Thyroid gland (tissue), 4 donors: ENCODE measurements around the gene TFAP2C.

Experiments used
- POLR2A ChIP-seq, 2 donors: fragments of 450-650 bp; IDR thresholded peaks; one replicate each; pipeline ENCODE4 v1.6.1; 2017; ENCODE audit warnings: antibody characterized with exemption in 2 of 2, mild to moderate bottlenecking in 2 of 2, moderate library complexity in 1 of 2
- TF ChIP-seq, protein P1 (sequence below), 6 experiments: fragments of 200-600 bp in 3 of 6; fragments of 450-650 bp in 3 of 6; sonication (generic) in 3 of 6; IDR thresholded peaks; one replicate each; pipeline ENCODE4 v1.5.1; 2016 to 2019; ENCODE audit warnings: antibody characterized with exemption in 6 of 6, mild to moderate bottlenecking in 2 of 6, inconsistent platforms in 1 of 6, moderate library complexity in 1 of 6

DNA sequence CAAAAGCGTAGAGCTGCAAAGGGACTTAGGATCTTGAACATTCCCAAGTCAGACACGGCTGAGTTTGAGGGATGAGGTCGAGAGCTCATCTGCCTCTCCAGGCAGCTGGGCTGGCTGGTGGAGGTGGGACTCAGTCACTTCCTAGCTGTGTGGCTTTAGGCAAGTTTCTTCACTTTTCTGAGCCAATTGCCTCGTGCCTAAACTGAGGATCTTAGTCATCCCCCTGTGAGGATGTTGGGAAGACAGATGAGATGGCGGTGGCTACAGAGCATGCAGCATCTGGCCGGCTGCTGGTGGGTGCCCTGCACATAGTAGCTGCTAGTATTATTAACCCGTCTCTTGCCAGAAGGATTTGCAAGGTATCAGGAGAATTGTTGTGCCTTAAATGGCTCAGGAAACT lies 27.5 kb downstream of the TFAP2C start:
- TF ChIP-seq, protein P1, sequence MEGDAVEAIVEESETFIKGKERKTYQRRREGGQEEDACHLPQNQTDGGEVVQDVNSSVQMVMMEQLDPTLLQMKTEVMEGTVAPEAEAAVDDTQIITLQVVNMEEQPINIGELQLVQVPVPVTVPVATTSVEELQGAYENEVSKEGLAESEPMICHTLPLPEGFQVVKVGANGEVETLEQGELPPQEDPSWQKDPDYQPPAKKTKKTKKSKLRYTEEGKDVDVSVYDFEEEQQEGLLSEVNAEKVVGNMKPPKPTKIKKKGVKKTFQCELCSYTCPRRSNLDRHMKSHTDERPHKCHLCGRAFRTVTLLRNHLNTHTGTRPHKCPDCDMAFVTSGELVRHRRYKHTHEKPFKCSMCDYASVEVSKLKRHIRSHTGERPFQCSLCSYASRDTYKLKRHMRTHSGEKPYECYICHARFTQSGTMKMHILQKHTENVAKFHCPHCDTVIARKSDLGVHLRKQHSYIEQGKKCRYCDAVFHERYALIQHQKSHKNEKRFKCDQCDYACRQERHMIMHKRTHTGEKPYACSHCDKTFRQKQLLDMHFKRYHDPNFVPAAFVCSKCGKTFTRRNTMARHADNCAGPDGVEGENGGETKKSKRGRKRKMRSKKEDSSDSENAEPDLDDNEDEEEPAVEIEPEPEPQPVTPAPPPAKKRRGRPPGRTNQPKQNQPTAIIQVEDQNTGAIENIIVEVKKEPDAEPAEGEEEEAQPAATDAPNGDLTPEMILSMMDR (IDR thresholded peaks at IDR 0.05): no peak
- TF ChIP-seq POLR2A (IDR thresholded peaks at IDR 0.05): no peak
